ENCODE results near the gene TFEB. TPM values are rescaled to one million over a fixed set of nuclear protein-coding genes. Genes with fewer than 3 reads are reported as not detected.

TFEB gene
- total RNA-seq, 1 donor from 2014 or later: 3.1 TPM

DNA sequence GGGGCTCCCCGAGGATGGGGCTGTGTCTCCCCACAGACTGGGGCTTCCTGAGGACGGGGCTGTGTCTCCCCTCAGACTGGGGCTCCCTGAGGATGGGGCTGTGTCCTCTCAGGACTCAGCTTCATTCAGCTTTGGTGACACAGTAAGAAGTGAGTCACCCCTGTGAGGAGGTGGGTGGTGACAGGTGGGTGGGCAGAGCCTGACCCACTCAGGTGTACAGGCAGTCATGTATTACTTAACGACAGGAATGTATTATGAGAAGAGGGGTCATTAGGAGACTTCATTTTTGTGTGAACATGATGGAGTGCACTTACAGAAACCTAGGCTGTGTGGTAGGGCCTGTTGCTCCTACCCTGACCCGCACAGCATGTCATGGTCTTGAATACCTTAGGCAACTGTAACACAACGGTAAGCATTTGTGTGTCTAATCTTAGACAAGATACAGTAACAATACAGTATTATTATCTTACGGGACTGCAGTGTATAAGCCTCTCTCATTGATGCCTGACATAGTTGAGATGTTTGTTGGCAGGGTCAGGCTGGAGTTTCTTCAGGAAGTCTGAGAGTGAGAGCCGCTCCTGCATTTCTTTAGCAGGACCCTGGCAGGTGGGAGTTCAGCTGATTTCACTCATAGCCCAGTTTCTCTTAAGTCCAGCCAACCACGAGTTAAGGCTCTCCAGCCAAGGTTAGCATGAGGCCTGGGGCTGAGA is 22.7 kb upstream of the TFEB start:
- peaks cover 8% of the 10 kb centered on the region for H3K27me3 Mint-ChIP-seq (ENCODE audit: unreplicated experiment)
- H3K4me1 Mint-ChIP-seq (ENCODE audit: low read depth, unreplicated experiment): no peaks in the 10 kb centered on the region
- H3K27ac Mint-ChIP-seq (ENCODE audit: unreplicated experiment): no peak overlapping the region
- DNase-seq: no peak
- no peak overlapping the region for H3K4me3 Mint-ChIP-seq (ENCODE audit: unreplicated experiment)
- TF ChIP-seq, protein P1, sequence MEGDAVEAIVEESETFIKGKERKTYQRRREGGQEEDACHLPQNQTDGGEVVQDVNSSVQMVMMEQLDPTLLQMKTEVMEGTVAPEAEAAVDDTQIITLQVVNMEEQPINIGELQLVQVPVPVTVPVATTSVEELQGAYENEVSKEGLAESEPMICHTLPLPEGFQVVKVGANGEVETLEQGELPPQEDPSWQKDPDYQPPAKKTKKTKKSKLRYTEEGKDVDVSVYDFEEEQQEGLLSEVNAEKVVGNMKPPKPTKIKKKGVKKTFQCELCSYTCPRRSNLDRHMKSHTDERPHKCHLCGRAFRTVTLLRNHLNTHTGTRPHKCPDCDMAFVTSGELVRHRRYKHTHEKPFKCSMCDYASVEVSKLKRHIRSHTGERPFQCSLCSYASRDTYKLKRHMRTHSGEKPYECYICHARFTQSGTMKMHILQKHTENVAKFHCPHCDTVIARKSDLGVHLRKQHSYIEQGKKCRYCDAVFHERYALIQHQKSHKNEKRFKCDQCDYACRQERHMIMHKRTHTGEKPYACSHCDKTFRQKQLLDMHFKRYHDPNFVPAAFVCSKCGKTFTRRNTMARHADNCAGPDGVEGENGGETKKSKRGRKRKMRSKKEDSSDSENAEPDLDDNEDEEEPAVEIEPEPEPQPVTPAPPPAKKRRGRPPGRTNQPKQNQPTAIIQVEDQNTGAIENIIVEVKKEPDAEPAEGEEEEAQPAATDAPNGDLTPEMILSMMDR (IDR thresholded peaks at IDR 0.05; ENCODE audit: partially characterized antibody, unreplicated experiment): no peak
- no peaks in the 10 kb centered on the region for H3K36me3 Mint-ChIP-seq (ENCODE audit: unreplicated experiment)
- peaks cover 3% of the 10 kb centered on the region for H3K9me3 Mint-ChIP-seq (ENCODE audit: unreplicated experiment)

DNA sequence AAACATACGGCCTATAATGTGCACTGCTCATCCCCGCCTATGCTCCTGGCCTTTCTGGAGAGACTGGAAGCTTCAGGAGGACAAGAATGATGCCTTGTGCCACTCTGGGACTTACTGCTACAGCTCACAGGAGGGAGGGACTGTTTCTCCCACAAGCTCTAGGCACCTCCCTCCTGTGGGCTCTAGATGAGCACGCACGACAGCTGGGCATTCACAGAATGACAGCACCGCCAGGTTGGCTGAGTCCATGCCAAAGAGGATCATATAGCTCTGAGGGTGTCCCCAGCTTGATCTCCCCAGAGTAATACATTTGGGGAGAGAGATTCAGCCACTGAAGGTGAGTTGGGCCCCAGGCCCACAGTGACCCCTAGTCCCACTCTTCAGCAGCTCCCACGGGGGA is 21.9 kb upstream of the TFEB start:
- peaks cover 8% of the 10 kb centered on the region for H3K27me3 Mint-ChIP-seq (ENCODE audit: unreplicated experiment)
- no peaks in the 10 kb centered on the region for H3K36me3 Mint-ChIP-seq (ENCODE audit: unreplicated experiment)
- DNase-seq: no peak
- no peaks in the 10 kb centered on the region for H3K4me1 Mint-ChIP-seq (ENCODE audit: low read depth, unreplicated experiment)
- TF ChIP-seq, protein P1 (IDR thresholded peaks at IDR 0.05; ENCODE audit: partially characterized antibody, unreplicated experiment): no peak
- H3K27ac Mint-ChIP-seq (ENCODE audit: unreplicated experiment): no peak overlapping the region
- H3K4me3 Mint-ChIP-seq (ENCODE audit: unreplicated experiment): no peak overlapping the region
- peaks cover 3% of the 10 kb centered on the region for H3K9me3 Mint-ChIP-seq (ENCODE audit: unreplicated experiment)

DNA sequence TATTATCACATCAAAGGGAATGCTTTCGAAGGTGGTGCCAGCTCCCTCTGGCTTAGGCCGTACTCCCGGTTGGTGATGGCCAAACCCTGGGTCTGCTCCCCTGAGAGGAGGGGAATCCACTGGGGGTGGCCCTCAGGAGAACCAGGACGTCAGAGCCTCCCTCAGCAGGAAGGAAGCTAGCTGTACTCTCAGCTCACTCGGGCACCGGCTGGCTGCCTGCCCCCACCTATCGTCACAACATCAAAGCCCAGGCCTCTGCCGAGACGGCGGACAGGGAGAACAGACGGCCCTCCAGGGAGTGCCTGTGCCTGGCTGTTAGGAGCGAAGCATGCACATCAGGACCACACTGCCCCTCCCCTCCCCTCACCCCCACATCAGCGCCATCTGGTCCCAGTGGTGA is 20.9 kb upstream of the TFEB start:
- Mint-ChIP-seq H3K9me3 (ENCODE audit: unreplicated experiment) (peaks cover 3% of the 10 kb centered on the region), H3K36me3 (ENCODE audit: unreplicated experiment) (no peaks in the 10 kb centered on the region), H3K27ac (ENCODE audit: unreplicated experiment) (no peak overlapping the region), H3K4me1 (ENCODE audit: low read depth, unreplicated experiment) (no peaks in the 10 kb centered on the region), H3K27me3 (ENCODE audit: unreplicated experiment) (peaks cover 8% of the 10 kb centered on the region), H3K4me3 (ENCODE audit: unreplicated experiment) (no peak overlapping the region)
- DNase-seq: no peak
- TF ChIP-seq, protein P1 (IDR thresholded peaks at IDR 0.05; ENCODE audit: partially characterized antibody, unreplicated experiment): no peak

DNA sequence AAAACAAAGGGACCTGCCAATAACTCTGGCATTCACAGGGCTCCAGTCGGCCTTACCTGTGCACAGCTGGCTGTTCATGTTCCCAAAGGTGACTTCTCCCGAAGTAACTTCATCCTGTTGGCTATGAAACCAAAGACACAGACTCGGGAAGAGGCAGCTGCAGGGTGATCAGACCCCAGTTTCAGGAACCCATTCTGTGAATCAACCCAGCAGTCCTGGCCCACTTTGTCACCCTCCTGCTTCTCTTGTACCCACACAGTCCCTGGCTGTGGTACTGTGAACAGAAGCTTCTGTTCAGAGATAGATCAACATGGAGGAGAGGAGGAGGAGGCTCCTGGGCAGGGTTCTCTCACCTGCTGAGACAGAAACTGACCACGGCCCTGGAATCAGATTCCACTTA is 20.5 kb upstream of the TFEB start:
- Mint-ChIP-seq H3K36me3 (ENCODE audit: unreplicated experiment) (no peaks in the 10 kb centered on the region), H3K27me3 (ENCODE audit: unreplicated experiment) (peaks cover 8% of the 10 kb centered on the region), H3K4me3 (ENCODE audit: unreplicated experiment) (no peak overlapping the region), H3K9me3 (ENCODE audit: unreplicated experiment) (peaks cover 3% of the 10 kb centered on the region), H3K27ac (ENCODE audit: unreplicated experiment) (no peak overlapping the region), H3K4me1 (ENCODE audit: low read depth, unreplicated experiment) (no peaks in the 10 kb centered on the region)
- no peak for DNase-seq
- TF ChIP-seq, protein P1 (IDR thresholded peaks at IDR 0.05; ENCODE audit: partially characterized antibody, unreplicated experiment): no peak

DNA sequence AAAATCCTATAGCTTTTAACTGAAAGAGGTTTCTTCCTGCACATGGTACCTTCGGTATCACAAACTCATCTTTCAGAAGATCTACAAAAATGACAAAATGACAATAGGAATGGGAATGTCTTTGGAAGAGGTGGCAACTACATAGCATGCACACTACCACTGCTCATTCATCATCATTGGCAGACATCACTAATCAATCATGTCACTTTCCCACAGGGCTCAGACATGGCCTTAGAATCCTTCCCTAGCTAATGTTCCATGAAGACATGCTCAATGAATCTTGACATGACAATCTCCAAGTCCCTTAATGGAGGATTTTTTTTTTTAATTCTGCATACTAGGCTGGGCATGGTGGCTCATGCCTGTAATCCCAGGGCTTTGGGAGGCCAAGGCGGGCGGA is 15.0 kb upstream of the TFEB start:
- Mint-ChIP-seq H3K36me3 (ENCODE audit: unreplicated experiment) (no peaks in the 10 kb centered on the region), H3K9me3 (ENCODE audit: unreplicated experiment) (peaks cover 1% of the 10 kb centered on the region), H3K4me1 (ENCODE audit: low read depth, unreplicated experiment) (no peaks in the 10 kb centered on the region), H3K27me3 (ENCODE audit: unreplicated experiment) (peaks cover 6% of the 10 kb centered on the region), H3K27ac (ENCODE audit: unreplicated experiment) (no peak overlapping the region), H3K4me3 (ENCODE audit: unreplicated experiment) (no peak overlapping the region)
- TF ChIP-seq, protein P1 (IDR thresholded peaks at IDR 0.05; ENCODE audit: partially characterized antibody, unreplicated experiment): no peak
- no peak for DNase-seq

Data from glutamatergic neuron (in vitro differentiated cells).